Fibroblast of skin of right quadriceps (primary cell): ENCODE results near the gene TASP1.
A peak's percentile ranks its signal among the peaks of the same experiment; 100 is the strongest.
"Not testable (repeated sequence)": the region's sequence is repeated elsewhere in the genome, so short reads cannot be mapped to it uniquely, and the experiment has no call there.

ENCODE experiments used
- DNase-seq: peaks from one replicate; pipeline ENCODE4 v3.0.0-alpha.2; 2013

Gene TASP1

GRCh38 chr20:13396022-13396421, 242.7 kb downstream of the TASP1 start:
- peak; percentile 91 for DNase-seq

GRCh38 chr20:13395232-13395631, 243.5 kb downstream of the TASP1 start:
- no peak for DNase-seq

- no peak for DNase-seq
Measured at GRCh38 chr20:13392391-13392790, 246.3 kb downstream of the TASP1 start.

GRCh38 chr20:13389115-13389514, 249.6 kb downstream of the TASP1 start:
- no peak for DNase-seq

- DNase-seq = no peak
Measured at GRCh38 chr20:13384132-13384531, 254.6 kb downstream of the TASP1 start.

- DNase-seq = no peak
Measured at GRCh38 chr20:13382786-13383185, 255.9 kb downstream of the TASP1 start.

- DNase-seq = not testable (repeated sequence)
Measured at GRCh38 chr20:13380497-13381229, 258.1 kb downstream of the TASP1 start.

GRCh38 chr20:13373400-13373799, 265.3 kb downstream of the TASP1 start:
- DNase-seq = no peak

- DNase-seq = no peak
Measured at GRCh38 chr20:13364278-13365170, 274.2 kb downstream of the TASP1 start.

- no peak for DNase-seq
Measured at GRCh38 chr20:13363473-13363872, 275.3 kb downstream of the TASP1 start.

- not testable (repeated sequence) for DNase-seq
Measured at GRCh38 chr20:13362165-13362564, 276.6 kb downstream of the TASP1 start.

GRCh38 chr20:13358936-13359335, 279.8 kb downstream of the TASP1 start:
- not testable (repeated sequence) for DNase-seq

GRCh38 chr20:13357782-13358181, 280.9 kb downstream of the TASP1 start:
- not testable (repeated sequence) for DNase-seq

GRCh38 chr20:13356591-13356990, 282.1 kb downstream of the TASP1 start:
- no peak for DNase-seq

GRCh38 chr20:13355941-13356486, 282.7 kb downstream of the TASP1 start:
- DNase-seq = no peak

- no peak for DNase-seq
Measured at GRCh38 chr20:13355411-13355810, 283.3 kb downstream of the TASP1 start.

GRCh38 chr20:13353261-13353945, 285.3 kb downstream of the TASP1 start:
- no peak for DNase-seq

- DNase-seq = no peak
Measured at GRCh38 chr20:13349235-13349604, 289.5 kb downstream of the TASP1 start.

- no peak for DNase-seq
Measured at GRCh38 chr20:13348311-13349234, 290.2 kb downstream of the TASP1 start.

- DNase-seq = no peak
Measured at GRCh38 chr20:13344671-13345070, 294.1 kb downstream of the TASP1 start.

- peak; percentile 34 for DNase-seq
Measured at GRCh38 chr20:13342469-13343242, 296.1 kb downstream of the TASP1 start.
